ENCODE results near the gene PRR20G. TPM values are rescaled to one million over a fixed set of nuclear protein-coding genes. Genes with fewer than 3 reads are reported as not detected.

PRR20G gene
- total and polyA plus RNA-seq, 10 of the 15 experiments (the other 5 are each of a cell fraction or from before 2014, with no cell fraction given), result not detected

- TF ChIP-seq MYC (IDR thresholded peaks at IDR 0.05; ENCODE audit: insufficient read depth, insufficient read length, insufficient replicate concordance, low read length, severe bottlenecking) (no peak), DPF2 (IDR thresholded peaks at IDR 0.05) (no peak), JUNB (IDR thresholded peaks at IDR 0.05) (no peak), STAT3 (IDR thresholded peaks at IDR 0.05; ENCODE audit: low read depth, low read length) (no peak), IRF3 (IDR thresholded peaks at IDR 0.05) (no peak), POLR2A (IDR thresholded peaks at IDR 0.05; ENCODE audit: low read depth, low read length) (no peak)
Observed at GRCh38 chr3:127288343-127288742, 497 bp upstream of the PRR20G start (continued).

- H3K4me1 ChIP-seq (ENCODE audit: control insufficient read depth, insufficient read depth, low read length), result no peaks in the 10 kb centered on the region
- WGBS (ENCODE audit: insufficient coverage, insufficient replicate concordance, low lambda C conversion rate, missing lambda C conversion rate), result 40% methylated on average over 9 of the region's 9 CpGs
- no peaks in the 10 kb centered on the region; the same call in 2 of the 3 replicates for H3K9me3 ChIP-seq (replicated peaks; ENCODE audit: control insufficient read depth, insufficient read depth, low read length)
- ATAC-seq, result no peak
- ChIA-PET RAD21 (ENCODE audit: unreplicated experiment) (no interaction called here), SMC1A (ENCODE audit: uncharacterized antibody, unreplicated experiment) (no interaction called here), POLR2A (no interaction called here), CTCF (no interaction called here)
- H3K27ac ChIP-seq (ENCODE audit: control insufficient read depth, insufficient read depth), result no peak overlapping the region
- in situ Hi-C loops (cut with MboI) (no loop called here), intact Hi-C loops (cut with micrococcal nuclease; ENCODE audit: unreplicated experiment) (no loop called here)
- no peak for DNase-seq (ENCODE audit: low read depth, low spot score)
- no TSS peak for BruUV-seq (replicated peaks)
- no peak overlapping the region for H3K4me3 ChIP-seq
- no peaks in the 10 kb centered on the region for H3K79me2 ChIP-seq (ENCODE audit: control insufficient read depth, insufficient read depth, low read length)
- H3K27me3 ChIP-seq (replicated peaks in 1 of 2; ENCODE audit: control insufficient read depth in 2 of 2, insufficient read depth in 2 of 2, low read length in 1 of 2), result no peaks in the 10 kb centered on the region
- no peaks in the 10 kb centered on the region for H3K36me3 ChIP-seq (ENCODE audit: control insufficient read depth in 2 of 2, insufficient read depth in 2 of 2, low read length in 1 of 2)
- FAIRE-seq, result no peak
- no peaks in the 10 kb centered on the region for H4K20me1 ChIP-seq (ENCODE audit: control insufficient read depth, insufficient read depth)
- H3K4me2 ChIP-seq (ENCODE audit: control insufficient read depth, insufficient read depth), result no peak overlapping the region
- H2AFZ ChIP-seq (ENCODE audit: control insufficient read depth, low read depth, low read length), result no peak overlapping the region
- no peak overlapping the region for H3K9ac ChIP-seq (ENCODE audit: control insufficient read depth, insufficient read depth, low read length)
- no peak for TF ChIP-seq LARP7 (IDR thresholded peaks at IDR 0.05)
- TF ChIP-seq ZNF207 (IDR thresholded peaks at IDR 0.05; ENCODE audit: borderline replicate concordance), result no peak
- no peak for TF ChIP-seq SUPT20H (IDR thresholded peaks at IDR 0.05; ENCODE audit: borderline replicate concordance, control insufficient read depth, low read depth, low read length)
- no peak for TF ChIP-seq RBBP5 (conservative IDR thresholded peaks at IDR 0.05)
- TF ChIP-seq SIX5 (IDR thresholded peaks at IDR 0.05; ENCODE audit: low read depth, low read length, severe bottlenecking), result no peak
- TF ChIP-seq ATF2 (IDR thresholded peaks at IDR 0.05; ENCODE audit: low read length), result no peak
- no peak for TF ChIP-seq SIN3A (IDR thresholded peaks at IDR 0.05; ENCODE audit: low read depth, low read length)
- TF ChIP-seq SMARCA5 (IDR thresholded peaks at IDR 0.05), result no peak
- TF ChIP-seq IKZF2 (IDR thresholded peaks at IDR 0.05), result no peak
- no peak for TF ChIP-seq ZBTB33 (IDR thresholded peaks at IDR 0.05)
- TF ChIP-seq IRF4 (IDR thresholded peaks at IDR 0.05; ENCODE audit: low read depth, low read length), result no peak
- no peak for TF ChIP-seq ETV6 (conservative IDR thresholded peaks at IDR 0.05 in 1 of 2, IDR thresholded peaks at IDR 0.05 in 1 of 2; ENCODE audit: borderline replicate concordance in 1 of 2, low read depth in 1 of 2)
Observed at GRCh38 chr3:127286571-127287140, 1.2 kb downstream of the PRR20G start.
